Activated CD4-positive, CD25-positive, alpha-beta regulatory T cell treated with anti-CD3 and anti-CD28 coated beads, Interleukin-2, amount 50 U/mL, for 16 hours (primary cell): Measurements from ENCODE around the gene CCDC71.
A peak's percentile ranks its signal among the peaks of the same experiment; 100 is the strongest.

Experiments
- DNase-seq: peaks from one replicate; pipeline ENCODE4 v3.0.0-alpha.2; 2020; ENCODE audit warnings: low read depth, low spot score

The CCDC71 gene

DNA sequence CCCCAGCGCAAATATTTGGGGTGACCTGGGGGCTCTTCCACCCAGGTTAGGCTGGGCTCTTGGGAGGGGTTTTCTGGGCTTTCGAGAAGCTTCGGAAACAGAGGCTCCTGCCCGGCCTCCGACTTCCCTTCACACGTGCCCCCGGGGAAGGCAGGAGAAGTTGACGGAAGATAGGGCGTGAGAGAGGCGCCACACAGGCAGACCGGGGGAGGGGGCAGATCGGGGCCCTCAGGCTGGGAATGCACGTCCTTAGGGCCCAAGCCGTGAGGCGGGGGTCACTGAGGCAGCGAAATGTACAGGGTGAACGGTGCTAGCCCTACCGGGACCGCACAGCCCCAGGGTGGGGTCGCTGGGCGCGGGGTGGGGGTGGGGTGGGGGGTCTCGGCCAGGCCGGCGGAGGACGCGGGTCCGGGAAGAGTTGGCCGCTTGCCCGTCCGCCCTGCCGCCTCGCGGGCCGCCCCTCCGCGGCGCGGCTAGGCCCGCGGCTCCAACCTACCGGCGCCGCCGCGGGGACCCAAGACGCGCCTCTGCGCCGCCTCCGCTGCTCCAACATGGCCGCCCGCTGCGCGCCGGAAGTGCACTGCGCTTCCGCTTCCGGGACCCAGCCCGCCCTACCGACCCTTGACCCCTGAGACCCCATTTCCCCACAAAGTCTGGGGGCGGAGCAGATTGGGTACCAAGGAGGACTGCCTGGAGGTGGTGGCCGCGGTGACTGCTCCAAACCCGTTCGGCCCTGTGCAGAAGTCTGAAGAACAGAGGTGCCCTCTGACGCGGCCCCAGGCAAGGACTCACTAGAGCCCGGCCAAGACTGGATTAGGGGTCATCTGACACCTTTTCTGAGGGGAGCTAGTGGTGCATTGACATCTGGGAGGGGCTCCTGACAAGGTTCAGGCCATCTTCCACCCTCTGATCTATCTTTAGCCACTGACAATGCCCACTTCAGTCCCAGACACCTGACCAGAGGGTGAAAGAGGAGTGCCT is at the start of gene CCDC71:
Gene CCDC71 (minus strand): TSS at position 561 of the 981 bp plus-strand sequence. CDS start 2,123 bp downstream, outside the sequence.
- peak; percentile 50 for DNase-seq

DNA sequence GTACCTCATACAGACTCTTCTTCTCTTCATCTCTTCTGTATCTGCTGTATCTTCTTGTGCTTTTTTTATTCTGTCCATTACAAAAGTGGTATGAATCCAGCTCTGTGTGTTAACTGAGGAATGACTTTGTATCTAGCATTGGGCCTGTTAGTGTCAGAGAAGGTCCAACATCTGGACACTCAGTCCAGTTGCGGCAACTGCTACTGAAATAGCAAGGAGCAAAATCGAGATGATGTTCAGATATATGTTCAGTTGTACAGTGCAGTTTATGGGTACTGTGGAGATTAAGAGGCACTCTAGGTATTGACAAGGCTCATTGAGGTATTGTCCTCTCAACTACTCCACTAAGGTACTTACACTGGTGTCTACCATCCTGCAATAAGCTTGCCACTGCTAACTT is 47.9 kb upstream of the CCDC71 start:
- no peak for DNase-seq

DNA sequence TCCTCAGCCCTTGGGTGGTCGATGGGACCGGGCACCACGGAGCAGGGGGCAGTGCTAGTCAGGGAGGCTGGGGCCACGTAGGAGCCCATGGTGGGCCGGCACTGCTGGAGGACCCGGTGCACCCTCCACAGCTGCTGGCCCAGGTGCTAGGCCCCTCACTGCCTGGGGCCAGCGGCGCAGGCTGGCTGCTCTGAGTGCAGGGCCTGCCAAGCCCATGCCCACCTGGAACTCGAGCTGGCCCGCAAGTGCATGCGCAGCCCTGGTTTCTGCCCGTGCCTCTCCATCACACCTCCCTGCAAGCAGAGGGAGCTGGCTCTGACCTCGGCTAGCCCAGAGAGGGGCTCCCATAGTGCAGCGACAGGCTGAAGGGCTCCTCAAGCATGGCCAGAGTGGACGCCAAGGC is 47.4 kb upstream of the CCDC71 start:
- no peak for DNase-seq

DNA sequence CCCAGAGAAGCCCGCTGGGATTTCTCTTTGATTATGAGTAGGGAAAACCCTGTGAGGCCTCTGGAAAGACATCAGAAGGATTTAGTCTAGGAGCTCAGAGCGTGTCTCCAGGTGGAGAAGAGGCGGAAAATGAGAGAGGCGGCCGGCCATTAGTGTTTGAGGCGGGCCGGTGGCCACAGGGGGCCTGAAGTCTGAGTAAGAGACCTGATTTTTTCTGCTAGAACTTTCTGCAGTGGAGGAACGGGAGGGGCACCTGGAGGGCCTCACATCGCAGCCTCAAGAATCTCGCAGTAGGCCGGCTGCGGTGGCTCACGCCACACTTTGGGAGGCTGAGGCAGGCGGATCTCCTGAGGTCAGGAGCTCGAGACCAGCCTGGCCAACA is 33.8 kb upstream of the CCDC71 start:
- no peak for DNase-seq

DNA sequence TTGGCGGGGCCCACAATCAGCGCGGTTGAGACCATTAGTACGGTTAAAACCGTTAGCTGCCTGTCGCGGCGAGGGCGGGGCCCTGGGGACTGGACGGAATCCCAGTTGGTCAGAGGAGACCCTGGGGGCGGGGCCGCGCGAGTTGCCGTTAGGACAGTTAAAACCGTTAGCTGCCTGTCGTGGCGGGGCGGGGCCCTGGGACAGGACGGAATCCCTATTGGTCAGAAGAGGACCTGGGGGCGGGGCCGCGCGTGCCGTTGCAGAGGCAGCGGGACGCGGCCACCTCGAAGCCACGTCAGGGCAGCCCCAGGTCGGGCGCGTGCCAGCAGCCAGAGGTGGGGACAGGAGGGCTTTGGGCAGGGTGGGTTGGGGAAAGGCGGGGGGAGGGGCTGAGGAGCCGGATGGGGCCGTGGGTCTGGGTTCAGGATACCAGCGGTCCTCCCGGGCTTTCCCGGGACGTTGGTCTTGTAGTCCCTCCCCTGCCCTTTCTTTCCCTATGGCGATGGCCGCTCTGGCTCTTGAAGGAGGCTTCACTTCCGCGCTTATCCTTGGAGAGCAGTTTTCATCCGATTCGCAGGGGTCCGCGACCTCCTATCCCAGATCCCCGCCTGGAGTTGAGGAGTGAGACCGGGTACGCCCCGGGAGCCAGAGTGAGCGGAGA is 33.2 kb upstream of the CCDC71 start:
- DNase-seq, result no peak

DNA sequence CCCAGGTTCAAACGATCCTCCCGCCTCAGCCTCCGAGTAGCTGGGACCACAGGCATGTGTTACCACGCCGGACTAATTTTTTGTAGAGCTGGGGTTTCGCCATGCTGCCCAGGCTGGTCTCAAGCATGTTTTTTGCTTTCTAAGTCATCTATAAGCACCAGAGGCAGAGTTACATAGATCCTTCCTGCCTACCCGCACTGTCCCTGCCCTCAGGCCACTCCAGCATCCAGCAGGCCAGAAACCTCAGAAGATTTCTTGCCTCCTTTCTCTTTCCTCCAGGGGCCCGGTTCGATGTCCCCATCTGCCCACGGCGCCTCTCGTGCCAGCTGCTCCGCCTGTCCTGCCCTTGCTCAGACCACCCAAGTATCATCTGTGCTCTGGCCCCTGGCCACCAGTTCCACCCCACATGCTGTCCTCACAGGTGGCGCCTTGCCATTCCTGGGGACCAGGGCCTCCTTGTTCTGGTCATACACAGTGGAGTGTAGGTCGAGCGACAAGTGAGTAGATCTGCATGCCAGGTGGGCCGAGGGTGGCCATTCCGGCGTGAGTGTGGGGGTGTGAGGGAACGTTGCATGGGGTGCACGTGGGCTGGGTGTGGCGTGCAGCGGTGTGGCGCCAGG is 32.6 kb upstream of the CCDC71 start:
- no peak for DNase-seq

DNA sequence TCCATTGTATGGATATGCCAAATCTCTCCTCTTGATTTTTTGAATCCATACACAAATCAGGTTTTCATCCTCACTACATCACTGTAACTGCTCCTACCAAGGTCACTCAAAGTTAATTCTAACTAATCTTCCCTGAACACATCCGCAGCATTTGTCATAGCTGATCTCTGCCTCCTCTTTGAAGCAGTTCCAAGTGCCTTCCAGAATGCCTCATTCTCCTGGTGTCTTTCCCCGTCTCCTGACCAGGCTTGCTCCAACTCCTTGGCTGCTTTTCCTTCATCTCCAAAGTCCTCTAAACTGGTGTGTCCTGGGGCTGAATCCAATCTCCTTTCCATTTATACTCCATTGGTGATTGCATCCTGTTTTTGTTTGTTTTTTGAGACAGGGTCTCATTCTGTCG is 32.0 kb upstream of the CCDC71 start:
- DNase-seq, result no peak

DNA sequence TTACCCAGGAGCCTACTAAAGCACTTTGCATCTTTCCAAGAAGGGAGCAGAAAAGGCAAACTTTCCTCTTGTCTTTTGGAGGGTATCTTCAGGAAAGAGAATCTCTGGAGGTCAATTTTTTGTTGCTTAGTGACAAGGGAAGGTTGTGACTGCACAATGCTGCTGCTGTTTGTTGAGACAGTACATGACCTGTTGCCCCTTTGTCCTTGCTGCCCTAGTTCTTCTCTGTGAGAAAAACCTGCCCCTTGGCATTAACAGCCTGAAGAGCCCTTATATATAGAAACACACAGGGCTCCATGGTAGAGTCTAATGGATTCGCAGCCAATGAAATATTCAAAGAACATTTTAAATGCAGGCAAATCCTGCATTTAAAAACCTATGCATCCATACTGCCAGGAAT is 25.6 kb upstream of the CCDC71 start:
- no peak for DNase-seq

DNA sequence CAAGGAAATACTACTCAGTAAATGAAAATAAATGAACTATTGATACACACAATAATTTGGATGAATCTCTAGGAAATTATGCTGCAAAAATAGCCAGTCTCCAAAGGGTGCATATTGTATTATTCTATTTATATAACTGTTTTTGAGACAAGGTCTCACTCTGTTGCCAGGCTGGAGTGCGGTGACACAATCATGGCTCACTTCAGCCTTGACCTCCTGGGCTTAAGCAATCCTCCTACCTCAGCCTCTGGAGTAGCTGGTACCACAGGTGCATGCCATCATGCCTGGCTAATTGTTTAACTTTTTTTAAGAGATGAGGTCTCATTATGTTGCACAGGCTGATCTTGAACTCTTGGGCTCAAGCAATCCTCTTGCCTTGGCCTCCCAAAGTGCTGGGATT is 17.7 kb upstream of the CCDC71 start:
- no peak for DNase-seq

DNA sequence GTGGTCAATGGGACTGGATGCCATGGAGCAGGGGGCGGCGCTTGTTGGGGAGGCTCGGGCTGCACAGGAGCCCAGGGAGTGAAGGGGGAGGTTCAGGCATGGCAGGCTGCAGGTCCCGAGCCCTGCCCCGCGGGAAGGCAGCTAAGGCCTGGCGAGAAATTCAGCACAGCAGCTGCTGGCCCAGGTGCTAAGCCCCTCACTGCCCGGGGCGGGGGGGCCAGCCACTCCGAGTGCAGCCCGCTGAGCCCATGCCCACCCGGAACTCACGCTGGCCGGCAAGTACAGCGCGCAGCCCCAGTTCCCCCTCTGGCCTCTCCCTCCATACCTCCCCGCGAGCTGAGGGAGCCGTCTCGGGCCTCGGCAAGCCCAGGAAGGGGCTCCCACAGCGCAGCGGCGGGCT is 16.6 kb upstream of the CCDC71 start:
- DNase-seq, result no peak

DNA sequence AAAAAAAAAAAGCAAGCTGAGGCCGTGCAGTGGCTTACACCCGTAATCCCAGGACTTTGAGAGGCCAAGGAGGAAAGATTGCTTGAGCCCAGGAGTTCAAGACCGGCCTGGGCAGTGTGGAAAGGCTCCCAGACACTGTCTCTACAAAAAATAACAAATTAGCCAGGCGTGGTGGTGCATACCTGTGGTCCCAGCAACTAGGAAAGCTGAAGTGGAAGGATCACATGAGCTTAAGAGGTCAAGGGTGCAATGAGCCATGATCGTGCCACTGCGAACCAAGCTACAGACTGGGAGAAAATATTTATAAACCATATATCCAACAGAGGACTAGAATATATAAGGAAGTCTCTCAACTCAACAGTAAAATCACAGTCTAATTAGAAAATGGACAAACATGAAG is 15.2 kb upstream of the CCDC71 start:
- no peak for DNase-seq

DNA sequence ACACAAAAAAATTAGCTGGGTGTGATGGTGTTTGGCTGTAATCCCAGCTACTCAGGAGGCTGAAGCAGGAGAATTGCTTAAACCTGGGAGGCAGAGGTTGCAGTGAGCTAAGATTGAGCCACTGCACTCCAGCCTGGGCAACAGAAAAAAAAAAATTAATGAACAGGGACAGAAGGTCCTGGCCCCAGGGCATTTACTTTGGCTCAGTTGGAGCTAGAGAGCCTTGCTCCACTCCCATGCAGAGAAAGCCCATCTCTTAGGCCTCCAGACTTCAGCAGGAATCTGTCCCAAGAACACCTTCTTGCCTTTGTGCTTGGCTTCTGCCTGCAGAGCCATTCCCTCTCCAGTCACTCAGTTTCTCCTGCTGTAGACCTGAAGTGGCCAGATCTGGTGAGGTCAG is 14.0 kb upstream of the CCDC71 start:
- DNase-seq, result no peak

DNA sequence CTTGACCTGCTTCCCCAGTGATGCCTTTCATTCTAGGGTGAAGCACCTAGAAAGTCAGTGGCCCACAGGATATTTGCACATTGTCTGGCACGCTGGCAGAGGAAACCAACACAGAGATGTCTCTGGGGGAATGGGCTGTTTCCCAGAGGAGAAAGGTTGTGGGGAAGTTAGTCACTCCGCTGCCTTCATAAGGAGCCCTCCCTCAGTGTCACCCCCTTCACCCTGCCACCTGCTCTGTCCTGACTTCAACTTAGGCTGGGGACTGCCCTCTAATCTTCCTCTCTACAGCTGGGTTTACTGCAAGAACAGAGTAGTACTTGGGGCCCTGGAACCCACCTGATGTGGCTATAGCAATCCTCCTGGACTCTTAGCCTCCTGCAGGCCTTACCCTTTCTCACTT is 10.9 kb upstream of the CCDC71 start:
- DNase-seq, result no peak

DNA sequence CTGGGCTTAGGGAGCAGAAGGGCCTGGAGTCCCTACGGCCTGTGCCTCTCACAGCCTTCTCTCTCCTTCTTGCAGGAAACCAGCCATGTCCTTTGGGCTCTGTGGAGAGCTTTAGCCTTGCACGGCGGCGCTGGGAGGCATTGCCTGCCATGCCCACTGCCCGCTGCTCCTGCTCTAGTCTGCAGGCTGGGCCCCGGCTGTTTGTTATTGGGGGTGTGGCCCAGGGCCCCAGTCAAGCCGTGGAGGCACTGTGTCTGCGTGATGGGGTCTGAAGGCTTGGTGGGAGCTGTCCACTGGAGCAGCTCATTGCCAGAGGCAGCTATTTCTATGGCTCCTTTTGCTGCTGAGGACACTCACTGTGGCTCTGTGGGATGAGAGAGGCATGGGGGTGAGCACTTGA is 9.4 kb upstream of the CCDC71 start:
- DNase-seq, result no peak

DNA sequence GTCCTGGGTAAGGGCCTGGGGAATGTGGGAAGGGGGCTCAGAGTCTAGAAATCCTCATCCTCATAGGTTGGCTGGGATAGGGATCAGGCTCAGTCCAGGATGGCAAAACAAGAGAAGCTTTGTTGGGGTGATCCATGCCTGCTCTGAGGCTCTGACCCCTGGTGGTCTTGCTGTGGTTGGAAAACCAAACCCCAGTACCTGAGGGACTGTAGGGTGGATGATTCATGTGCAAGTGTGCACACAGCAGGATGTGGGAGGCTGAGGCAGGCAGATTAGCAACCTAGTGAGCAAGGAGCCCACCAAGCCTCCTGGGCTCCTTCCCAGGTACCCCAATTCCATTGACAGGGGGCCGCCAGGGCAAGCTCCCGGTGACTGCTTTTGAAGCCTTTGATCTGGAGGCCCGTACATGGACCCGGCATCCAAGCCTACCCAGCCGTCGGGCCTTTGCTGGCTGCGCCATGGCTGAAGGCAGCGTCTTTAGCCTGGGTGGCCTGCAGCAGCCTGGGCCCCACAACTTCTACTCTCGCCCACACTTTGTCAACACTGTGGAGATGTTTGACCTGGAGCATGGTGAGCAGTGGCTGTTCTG is 8.4 kb upstream of the CCDC71 start:
- no peak for DNase-seq

DNA sequence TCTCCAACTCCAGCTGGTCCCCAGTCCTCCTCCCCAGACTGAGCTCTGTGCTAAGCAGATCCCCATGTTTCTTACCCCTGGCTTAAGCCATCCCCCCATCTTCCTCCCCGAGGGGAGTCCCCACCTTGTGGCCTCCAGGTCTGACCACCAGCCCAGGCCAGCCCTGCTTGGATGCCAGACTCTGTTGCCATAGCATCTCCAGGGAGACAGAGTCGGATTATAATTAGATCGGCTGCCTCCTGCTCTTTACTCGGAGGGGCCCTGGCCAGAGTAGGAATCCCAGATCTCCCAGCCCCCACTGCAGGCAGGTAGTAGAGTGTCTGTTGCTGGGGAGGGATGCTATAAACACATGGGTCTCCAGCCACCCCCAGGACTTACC is 7.7 kb upstream of the CCDC71 start:
- no peak for DNase-seq

DNA sequence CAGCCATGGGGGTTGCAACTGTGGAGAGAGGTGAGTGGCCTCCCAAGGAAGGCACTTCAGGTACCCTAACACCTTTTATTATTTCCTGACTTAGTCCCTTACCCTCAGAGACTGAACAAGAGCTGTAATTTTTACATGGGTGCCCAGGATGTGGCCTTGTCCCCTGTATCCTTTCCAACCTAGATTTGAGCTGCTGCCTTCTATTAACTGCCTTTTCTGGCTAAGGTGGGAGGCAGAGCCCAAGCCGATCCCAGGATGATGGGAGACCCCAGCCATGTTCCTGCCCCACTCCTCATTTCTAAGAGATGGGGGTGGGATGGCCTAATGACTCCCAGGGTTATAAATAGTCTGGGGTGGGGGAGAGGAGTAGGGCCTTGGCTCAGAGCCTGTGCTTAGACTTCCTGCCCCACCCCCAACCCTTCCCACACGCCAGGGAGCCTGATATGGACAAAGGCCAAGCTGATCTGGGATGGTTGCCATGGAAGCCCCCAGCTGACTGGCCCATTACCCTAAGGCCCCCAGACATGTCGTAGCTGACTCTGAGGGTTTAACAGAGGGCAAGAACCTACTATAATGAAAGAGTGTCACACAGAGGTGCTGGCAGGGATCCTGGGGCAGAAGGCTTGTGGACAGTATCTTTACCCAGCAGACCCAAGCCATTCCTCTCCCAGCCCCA is 7.1 kb upstream of the CCDC71 start:
- no peak for DNase-seq

DNA sequence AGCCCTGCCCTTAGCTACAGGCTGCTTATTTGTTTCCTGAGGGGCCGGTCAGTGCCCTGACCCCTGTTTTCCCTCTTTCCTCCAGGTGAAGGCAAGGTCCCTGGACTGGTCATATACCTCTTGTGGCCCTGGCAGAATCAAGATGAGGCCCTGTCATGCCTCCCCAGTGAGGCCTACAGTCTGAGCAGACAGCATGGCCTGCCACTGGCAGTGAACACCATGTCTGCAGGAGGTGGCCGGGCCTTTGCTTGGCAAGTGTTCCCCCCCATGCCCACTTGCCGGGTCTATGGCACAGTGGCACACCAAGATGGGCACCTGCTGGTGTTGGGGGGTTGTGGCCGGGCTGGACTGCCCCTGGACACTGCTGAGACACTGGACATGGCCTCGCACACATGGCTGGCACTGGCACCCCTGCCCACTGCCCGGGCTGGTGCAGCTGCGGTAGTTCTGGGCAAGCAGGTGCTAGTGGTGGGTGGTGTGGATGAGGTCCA is 6.5 kb upstream of the CCDC71 start:
- DNase-seq, result no peak

DNA sequence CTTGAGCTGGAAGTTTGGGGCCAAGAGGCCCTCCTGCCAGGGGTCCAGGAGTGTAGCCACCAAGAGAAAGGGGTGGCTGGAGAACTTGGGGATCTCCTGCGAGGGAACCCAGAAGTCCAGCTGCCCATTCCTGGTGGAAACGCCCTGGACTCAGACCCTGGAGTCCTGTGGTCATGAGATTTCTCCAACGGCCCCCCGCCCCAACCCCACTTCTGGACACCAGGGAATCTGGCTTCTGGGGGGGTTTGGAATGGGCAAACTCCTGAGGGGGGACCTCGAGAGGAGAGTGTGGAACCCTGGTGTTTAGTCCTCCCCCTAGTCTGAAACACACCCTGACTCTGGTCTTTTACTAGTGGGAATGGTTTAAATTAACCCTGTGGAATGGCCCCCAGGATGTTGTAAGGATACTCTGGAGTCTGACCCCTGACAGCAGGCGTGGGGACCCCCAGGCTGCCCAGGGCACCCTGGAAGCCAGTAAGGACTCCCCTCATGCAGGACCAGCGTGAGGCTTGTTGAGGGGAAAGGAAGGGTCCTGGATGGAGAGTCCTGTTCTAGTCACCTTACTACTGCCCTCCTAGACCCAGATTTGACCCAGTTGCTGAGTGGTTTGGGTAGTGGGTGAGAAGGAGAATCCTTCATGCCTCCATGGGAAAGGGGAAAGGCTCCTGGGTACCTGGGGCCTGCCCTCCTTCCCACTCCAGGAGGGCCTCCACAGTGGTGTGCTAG is 5.8 kb upstream of the CCDC71 start:
- DNase-seq, result no peak

DNA sequence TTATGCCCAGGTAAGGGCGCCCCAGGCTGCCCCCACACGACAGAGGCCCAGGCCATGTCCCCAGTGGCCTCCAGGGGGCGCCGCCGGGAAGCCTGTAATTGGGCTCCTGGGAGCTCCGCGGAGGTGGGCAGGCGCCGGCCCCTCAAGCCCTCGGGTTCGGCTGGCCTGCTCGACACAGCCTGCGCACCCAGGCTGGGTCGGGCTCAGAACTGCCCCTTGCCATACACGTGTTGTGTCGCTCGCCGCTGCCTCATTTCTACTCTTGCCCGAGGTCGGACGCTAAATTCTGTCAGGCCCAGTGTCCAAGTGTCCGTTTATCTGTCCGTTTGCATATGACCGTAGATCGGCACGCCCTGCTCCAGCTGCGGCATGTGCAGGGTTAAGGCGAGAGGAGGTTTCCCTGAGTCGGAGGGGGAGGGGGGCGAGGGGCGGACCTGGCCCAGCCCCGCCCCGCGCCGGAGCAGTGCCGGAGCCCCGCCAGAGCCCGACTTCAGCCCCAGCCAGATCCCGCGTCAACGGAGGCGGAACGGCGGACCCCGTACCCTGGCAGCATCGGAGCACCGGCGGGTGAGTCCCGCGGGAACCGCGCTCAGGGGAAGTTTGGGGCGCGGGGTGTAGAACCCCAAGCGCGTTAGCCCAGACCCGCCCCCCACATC is 5.1 kb upstream of the CCDC71 start, which contains the start of gene KLHDC8B:
Gene KLHDC8B (plus strand): TSS at position 480 of the 656 bp plus-strand sequence. CDS start 1,172 bp downstream, outside the sequence.
- peak; percentile 65 for DNase-seq
